GM12801 (cell line): ENCODE data around the gene ST6GALNAC4.

Source experiments
- TF ChIP-seq, protein P1 (sequence below): IDR thresholded peaks from one replicate; pipeline ENCODE4 v1.5.1; 2011; ENCODE audit warnings: control low read depth; ENCODE audit not compliant: insufficient read length; ENCODE audit errors: extremely low read depth

Gene ST6GALNAC4

DNA sequence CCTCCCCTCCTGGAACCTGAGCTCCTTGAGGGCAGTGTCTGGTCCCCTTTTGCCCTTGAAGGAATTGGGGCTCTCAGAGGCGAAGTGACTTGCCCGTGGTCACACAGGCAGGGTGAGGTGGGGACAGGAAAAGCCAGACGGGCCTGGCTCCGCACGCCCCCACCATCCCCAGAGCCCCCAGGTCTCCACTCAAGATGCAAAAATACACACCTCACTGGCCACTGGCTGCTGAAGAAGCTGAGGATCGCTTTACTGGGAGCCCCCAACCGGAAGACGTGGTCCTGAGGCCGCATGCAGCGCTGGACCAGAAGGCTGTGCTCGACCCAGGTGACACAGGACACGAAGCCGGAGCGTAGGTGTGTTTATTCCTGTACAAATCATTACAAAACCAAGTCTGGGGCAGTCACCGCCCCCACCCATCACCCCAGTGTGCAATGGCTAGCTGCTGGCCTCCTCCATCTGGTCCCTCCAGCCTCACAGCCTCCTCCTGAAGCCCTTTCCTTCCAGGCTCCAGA is 31.8 kb downstream of the ST6GALNAC4 start:
- TF ChIP-seq, protein P1, sequence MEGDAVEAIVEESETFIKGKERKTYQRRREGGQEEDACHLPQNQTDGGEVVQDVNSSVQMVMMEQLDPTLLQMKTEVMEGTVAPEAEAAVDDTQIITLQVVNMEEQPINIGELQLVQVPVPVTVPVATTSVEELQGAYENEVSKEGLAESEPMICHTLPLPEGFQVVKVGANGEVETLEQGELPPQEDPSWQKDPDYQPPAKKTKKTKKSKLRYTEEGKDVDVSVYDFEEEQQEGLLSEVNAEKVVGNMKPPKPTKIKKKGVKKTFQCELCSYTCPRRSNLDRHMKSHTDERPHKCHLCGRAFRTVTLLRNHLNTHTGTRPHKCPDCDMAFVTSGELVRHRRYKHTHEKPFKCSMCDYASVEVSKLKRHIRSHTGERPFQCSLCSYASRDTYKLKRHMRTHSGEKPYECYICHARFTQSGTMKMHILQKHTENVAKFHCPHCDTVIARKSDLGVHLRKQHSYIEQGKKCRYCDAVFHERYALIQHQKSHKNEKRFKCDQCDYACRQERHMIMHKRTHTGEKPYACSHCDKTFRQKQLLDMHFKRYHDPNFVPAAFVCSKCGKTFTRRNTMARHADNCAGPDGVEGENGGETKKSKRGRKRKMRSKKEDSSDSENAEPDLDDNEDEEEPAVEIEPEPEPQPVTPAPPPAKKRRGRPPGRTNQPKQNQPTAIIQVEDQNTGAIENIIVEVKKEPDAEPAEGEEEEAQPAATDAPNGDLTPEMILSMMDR: no peak

DNA sequence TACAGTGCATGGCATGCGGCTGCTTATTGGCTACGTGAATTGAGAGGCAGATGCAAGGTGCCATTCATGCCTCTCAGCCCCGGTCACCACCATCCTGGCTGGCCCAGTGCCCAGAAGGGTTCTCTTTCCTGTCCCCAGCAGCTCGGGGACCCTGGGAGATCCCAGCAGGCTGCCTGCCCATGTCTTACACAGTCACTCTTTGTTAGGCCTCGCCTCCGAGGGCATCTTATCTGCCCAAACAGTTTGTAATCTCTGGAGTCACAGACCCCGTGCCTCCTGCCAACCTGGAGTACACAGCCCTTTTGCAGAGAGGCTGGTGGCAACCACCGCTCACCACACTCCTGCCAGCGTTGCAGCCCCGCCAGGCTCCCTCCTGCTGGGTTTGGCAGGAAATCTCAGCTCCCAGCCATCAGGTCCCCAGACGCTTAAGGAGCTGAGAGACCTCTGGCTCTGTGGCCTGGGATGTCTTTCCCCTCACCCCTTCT is 32.4 kb downstream of the ST6GALNAC4 start:
- TF ChIP-seq, protein P1: no peak

DNA sequence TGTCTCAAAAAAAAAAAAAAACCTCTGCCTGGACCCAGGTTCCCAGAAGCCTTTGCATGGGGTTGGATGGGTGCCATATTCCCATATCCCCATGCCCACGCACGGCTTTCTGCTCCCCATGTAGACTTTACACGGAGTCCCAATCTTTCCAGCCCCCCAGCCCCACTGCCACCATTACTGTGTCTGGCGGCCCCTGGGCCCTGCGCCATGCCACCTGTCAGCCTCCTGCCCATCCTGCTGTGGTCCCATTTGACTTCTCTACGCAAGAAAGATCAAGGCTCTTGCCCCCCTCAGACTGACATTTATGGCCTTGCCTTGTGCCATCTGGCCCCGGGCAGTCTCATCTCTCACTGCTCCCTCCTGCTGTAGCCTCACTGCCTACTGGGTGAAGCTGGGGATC is 32.9 kb downstream of the ST6GALNAC4 start:
- TF ChIP-seq, protein P1: no peak

DNA sequence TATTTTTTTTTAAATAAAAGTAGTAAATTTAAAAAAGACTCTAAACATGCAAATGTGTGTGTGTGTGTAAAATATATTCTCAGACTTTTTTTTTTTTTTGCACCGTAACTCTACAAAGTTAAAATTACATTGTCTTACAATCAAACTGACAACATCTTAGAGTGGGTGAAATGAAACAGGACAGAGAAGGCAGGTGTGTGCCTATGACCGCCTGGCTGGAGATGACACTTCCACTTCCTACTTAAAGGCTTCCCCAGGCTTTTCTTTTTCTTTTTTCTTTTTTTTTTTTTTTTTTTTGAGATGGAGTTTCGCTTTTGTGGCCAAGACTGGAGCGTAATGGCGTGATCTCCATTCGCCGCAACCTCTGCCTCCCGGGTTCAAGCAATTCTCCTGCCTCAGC is 36.7 kb downstream of the ST6GALNAC4 start:
- TF ChIP-seq, protein P1: no peak

DNA sequence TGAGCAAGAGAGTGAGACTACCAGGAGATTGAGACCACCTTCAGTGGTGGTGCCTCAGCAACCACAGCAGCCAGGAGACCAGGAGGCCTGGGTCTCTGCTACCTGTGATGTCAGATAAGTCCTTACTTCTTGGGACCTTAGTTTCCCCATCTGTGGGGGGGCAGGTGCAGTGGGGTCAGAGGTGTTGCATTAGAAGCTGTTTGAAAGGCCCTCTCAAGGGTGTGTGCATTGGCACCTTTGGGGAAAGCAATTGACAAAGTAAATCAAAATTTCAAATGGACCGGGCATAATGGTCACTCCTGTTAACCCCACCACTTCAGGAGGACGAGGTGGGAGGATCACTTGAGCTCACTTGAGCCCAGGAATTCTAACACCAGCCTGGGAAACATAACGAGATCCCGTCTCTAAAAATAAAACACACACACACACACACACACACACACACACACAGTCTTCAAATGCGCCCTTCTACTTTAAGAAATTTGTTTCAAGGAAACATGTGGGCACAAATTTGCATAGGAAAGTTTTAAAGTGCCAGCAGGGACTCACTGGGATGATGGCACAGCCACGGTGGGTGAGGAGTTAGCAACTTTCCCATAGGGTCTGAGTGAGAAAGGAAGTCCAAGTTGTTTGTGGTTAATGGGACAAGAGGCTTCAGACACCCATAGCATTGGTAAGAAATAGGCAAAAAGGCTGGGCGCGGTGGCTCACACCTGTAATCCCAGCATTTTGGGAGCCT is 38.0 kb downstream of the ST6GALNAC4 start:
- TF ChIP-seq, protein P1: no peak

DNA sequence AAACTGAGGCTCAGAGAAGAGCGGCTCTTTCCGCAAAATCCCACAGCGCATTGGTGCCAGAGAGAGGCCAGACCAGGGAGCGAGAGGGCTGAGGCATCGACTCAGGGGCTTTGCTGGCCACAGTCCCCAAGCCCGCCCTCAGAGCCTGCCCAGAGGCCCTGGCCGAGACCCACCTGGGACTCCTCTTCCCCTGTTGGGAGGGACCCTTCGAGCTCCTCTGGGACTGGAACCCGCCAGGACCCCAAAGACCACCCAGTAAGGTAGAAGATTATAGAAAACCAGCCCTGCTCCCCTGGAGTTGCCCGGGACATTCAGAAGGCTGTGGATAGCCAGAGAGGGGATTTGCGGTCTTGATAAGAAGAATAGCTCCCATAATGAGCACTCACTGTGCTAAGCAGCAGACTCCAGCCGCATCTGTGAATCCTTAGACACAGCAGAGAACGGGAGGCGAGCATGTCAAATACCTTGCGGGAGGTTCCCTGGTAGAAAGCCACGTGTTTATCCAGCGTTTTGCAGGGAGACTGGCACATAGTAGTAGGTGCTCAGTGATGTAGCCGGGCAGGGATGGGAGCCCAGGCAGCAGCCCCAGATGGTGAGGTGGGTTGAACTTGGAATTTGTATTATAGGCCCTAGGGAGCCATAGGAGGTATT is 38.7 kb downstream of the ST6GALNAC4 start:
- TF ChIP-seq, protein P1: no peak

DNA sequence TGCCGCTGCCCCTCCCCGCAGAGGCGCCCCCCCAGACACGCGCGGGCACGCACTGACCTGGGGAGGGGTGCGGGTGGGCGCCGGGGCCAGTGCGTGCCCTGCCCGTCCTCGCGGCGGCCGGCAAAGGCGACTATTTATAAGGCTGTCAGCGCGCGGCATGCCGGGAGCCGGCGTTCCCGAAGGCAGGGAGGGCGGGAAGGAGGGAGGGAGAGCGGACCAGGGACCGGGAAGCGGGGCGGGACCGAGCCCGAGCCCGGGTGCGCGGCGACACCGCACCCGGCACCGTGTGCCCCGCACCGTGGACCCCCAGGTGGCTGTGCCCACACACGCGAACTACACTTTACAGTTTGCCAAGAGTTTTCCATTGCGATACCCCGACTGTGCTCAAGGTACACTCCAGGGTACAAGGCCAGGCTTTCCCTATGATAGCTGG is 39.3 kb downstream of the ST6GALNAC4 start, which contains the start of gene AK1:
AK1 (minus strand) TSS at position 110 of the 433 bp plus-strand sequence. CDS start 3,058 bp downstream, outside the sequence.
- TF ChIP-seq, protein P1: no peak
